ENCODE data around the gene HS3ST2.

- TF ChIP-seq, protein P1, sequence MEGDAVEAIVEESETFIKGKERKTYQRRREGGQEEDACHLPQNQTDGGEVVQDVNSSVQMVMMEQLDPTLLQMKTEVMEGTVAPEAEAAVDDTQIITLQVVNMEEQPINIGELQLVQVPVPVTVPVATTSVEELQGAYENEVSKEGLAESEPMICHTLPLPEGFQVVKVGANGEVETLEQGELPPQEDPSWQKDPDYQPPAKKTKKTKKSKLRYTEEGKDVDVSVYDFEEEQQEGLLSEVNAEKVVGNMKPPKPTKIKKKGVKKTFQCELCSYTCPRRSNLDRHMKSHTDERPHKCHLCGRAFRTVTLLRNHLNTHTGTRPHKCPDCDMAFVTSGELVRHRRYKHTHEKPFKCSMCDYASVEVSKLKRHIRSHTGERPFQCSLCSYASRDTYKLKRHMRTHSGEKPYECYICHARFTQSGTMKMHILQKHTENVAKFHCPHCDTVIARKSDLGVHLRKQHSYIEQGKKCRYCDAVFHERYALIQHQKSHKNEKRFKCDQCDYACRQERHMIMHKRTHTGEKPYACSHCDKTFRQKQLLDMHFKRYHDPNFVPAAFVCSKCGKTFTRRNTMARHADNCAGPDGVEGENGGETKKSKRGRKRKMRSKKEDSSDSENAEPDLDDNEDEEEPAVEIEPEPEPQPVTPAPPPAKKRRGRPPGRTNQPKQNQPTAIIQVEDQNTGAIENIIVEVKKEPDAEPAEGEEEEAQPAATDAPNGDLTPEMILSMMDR (IDR thresholded peaks at IDR 0.05) = no peak
- TF ChIP-seq POLR2AphosphoS5 (IDR thresholded peaks at IDR 0.05) = no peak
- no peak for TF ChIP-seq POLR2A (IDR thresholded peaks at IDR 0.05; ENCODE audit: low read depth)
Measured at GRCh38 chr16:22928882-22929435, 115.0 kb downstream of the HS3ST2 start.

Data from esophagus muscularis mucosa (tissue), 3 donors.